Caco-2 (cell line): ENCODE results near the gene NUDT17. TPM values are rescaled to one million over a fixed set of nuclear protein-coding genes. Genes with fewer than 3 reads are reported as not detected.

Experiments
- BruUV-seq: library from RNA; stranded (reverse); fragments of 400-500 nt; replicated peaks from 2 replicates; lab custom pipeline; 2021; lab: Mats Ljungman, UMichigan
- CTCF ChIA-PET: fragments of 300-600 bp; sonication (Branson Sonifier 250); formaldehyde crosslinking; loops from one replicate; lab custom pipeline; 2022; ENCODE audit warnings: antibody characterized with exemption; lab: Charles Lee
- POLR2A ChIA-PET: fragments of 300-600 bp; sonication (Branson Sonifier 250); formaldehyde crosslinking; loops from one replicate; lab custom pipeline; 2022; ENCODE audit warnings: antibody characterized with exemption; lab: Charles Lee
- DNase-seq, 2 experiments: peaks; one replicate each; pipeline versions ENCODE4 v3.0.0 to v3.0.0-alpha.2; 2020 to 2022
- H3K27me3 ChIP-seq: replicated peaks from 2 replicates; pipeline ENCODE4 v1.6.0; 2011; ENCODE audit warnings: low read length; ENCODE audit not compliant: control insufficient read depth, insufficient read depth
- H3K36me3 ChIP-seq: 2 replicates; pipeline ENCODE4 v1.5.1; 2011; ENCODE audit warnings: low read length; ENCODE audit not compliant: control insufficient read depth, insufficient read depth
- H3K4me1 ChIP-seq: fragments of 250-450 bp; sonication (Bioruptor Pico); 2 replicates; pipeline ENCODE4 v1.5.1; 2020; ENCODE audit warnings: mild to moderate bottlenecking
- H3K4me3 ChIP-seq: 2 replicates; pipeline ENCODE4 v1.5.1; 2011; ENCODE audit warnings: low read depth, mild to moderate bottlenecking, control low read depth, low read length
- H3K9me3 ChIP-seq: fragments of 250-450 bp; sonication (Bioruptor Pico); 2 replicates; pipeline ENCODE4 v1.5.1; 2020; ENCODE audit warnings: mild to moderate bottlenecking, moderate library complexity
- H3K27ac Mint-ChIP-seq: one replicate; pipeline ENCODE4 v1.8.0; 2022; ENCODE audit warnings: mixed read lengths; ENCODE audit not compliant: unreplicated experiment
- H3K27me3 Mint-ChIP-seq: one replicate; pipeline ENCODE4 v1.8.0; 2022; ENCODE audit warnings: mixed read lengths; ENCODE audit not compliant: insufficient read depth, unreplicated experiment
- H3K36me3 Mint-ChIP-seq: one replicate; pipeline ENCODE4 v1.8.0; 2022; ENCODE audit warnings: mild to moderate bottlenecking, mixed read lengths; ENCODE audit not compliant: insufficient read depth, unreplicated experiment
- H3K4me1 Mint-ChIP-seq: one replicate; pipeline ENCODE4 v1.8.0; 2022; ENCODE audit warnings: low read depth, mixed read lengths; ENCODE audit not compliant: unreplicated experiment
- H3K4me3 Mint-ChIP-seq: one replicate; pipeline ENCODE4 v1.8.0; 2022; ENCODE audit warnings: mild to moderate bottlenecking, moderate library complexity, mixed read lengths; ENCODE audit not compliant: unreplicated experiment
- H3K9me3 Mint-ChIP-seq: one replicate; pipeline ENCODE4 v1.8.0; 2022; ENCODE audit warnings: mixed read lengths; ENCODE audit not compliant: unreplicated experiment
- intact Hi-C: fragments of 100-400 bp; cut with micrococcal nuclease; formaldehyde crosslinking; loops from one replicate; pipeline ENCODE4 v1.10.0; 2022; ENCODE audit not compliant: unreplicated experiment
- total RNA-seq: library from RNA; stranded (reverse); gene quantifications from 2 replicates; pipeline ENCODE4 v1.2.3, GENCODE V29; 2022
- TF ChIP-seq, protein P1 (sequence below), 2 experiments: fragments of 200-600 bp in 1 of 2; IDR thresholded peaks; 1 replicate in 1 of 2; 2 replicates in 1 of 2; pipeline versions ENCODE4 v1.5.1 to v1.8.0; 2011 to 2022; ENCODE audit warnings: antibody characterized with exemption in 1 of 2, control low read depth in 1 of 2, inconsistent platforms in 1 of 2, low read depth in 1 of 2, low read length in 1 of 2, mild to moderate bottlenecking in 1 of 2, moderate library complexity in 1 of 2; ENCODE audit not compliant: insufficient read depth in 1 of 2, severe bottlenecking in 1 of 2, unreplicated experiment in 1 of 2

NUDT17 gene
- total RNA-seq, 1 experiment from 2014 or later: 6.4 TPM

GRCh38 chr1:145863282-145864018 lies 18.0 kb downstream of the NUDT17 start:
- H3K9me3 Mint-ChIP-seq: no peaks in the 10 kb centered on the region
- Histone ChIP-seq H3K4me1 (peaks cover 3% of the 10 kb centered on the region; the same call in 1 of the 2 replicates), H3K9me3 (no peaks in the 10 kb centered on the region), H3K4me3 (no peak overlapping the region), H3K36me3 (no peaks in the 10 kb centered on the region), H3K27me3 (no peaks in the 10 kb centered on the region)
- ChIA-PET CTCF (interaction anchor here (0.6 kb wide), 1 partner anchor 64 kb away, joined by 3 read pairs; no protein-coding TSS in a partner anchor), POLR2A (interaction anchor here (0.9 kb wide), 1 partner anchor 9 kb away, joined by 3 read pairs; no protein-coding TSS in a partner anchor)
- intact Hi-C loops: no loop called here
- no peak for DNase-seq
- no TSS peak for BruUV-seq
- H3K4me1 Mint-ChIP-seq: peaks cover under 1% of the 10 kb centered on the region
- TF ChIP-seq, protein P1, sequence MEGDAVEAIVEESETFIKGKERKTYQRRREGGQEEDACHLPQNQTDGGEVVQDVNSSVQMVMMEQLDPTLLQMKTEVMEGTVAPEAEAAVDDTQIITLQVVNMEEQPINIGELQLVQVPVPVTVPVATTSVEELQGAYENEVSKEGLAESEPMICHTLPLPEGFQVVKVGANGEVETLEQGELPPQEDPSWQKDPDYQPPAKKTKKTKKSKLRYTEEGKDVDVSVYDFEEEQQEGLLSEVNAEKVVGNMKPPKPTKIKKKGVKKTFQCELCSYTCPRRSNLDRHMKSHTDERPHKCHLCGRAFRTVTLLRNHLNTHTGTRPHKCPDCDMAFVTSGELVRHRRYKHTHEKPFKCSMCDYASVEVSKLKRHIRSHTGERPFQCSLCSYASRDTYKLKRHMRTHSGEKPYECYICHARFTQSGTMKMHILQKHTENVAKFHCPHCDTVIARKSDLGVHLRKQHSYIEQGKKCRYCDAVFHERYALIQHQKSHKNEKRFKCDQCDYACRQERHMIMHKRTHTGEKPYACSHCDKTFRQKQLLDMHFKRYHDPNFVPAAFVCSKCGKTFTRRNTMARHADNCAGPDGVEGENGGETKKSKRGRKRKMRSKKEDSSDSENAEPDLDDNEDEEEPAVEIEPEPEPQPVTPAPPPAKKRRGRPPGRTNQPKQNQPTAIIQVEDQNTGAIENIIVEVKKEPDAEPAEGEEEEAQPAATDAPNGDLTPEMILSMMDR (IDR thresholded peaks at IDR 0.05; ENCODE audit: insufficient read depth in 1 of 2, low read depth in 1 of 2, low read length in 1 of 2, severe bottlenecking in 1 of 2, unreplicated experiment in 1 of 2): no peak
- peaks cover 9% of the 10 kb centered on the region for H3K36me3 Mint-ChIP-seq
- H3K27ac Mint-ChIP-seq: no peak overlapping the region
- H3K27me3 Mint-ChIP-seq: peaks cover 3% of the 10 kb centered on the region
- no peak overlapping the region for H3K4me3 Mint-ChIP-seq

GRCh38 chr1:145868232-145868631 lies 22.8 kb downstream of the NUDT17 start:
- H3K27me3 Mint-ChIP-seq: peaks cover 3% of the 10 kb centered on the region
- Histone ChIP-seq H3K27me3 (no peaks in the 10 kb centered on the region), H3K9me3 (no peaks in the 10 kb centered on the region), H3K4me3 (no peak overlapping the region), H3K36me3 (no peaks in the 10 kb centered on the region), H3K4me1 (peaks cover 11% of the 10 kb centered on the region; the same call in 1 of the 2 replicates)
- no peaks in the 10 kb centered on the region for H3K9me3 Mint-ChIP-seq
- ChIA-PET CTCF (no interaction called here), POLR2A (no interaction called here)
- TF ChIP-seq, protein P1 (IDR thresholded peaks at IDR 0.05; ENCODE audit: insufficient read depth in 1 of 2, low read depth in 1 of 2, low read length in 1 of 2, severe bottlenecking in 1 of 2, unreplicated experiment in 1 of 2): no peak
- H3K4me1 Mint-ChIP-seq: no peaks in the 10 kb centered on the region
- no peak for DNase-seq
- H3K27ac Mint-ChIP-seq: no peak overlapping the region
- intact Hi-C loops: no loop called here
- H3K36me3 Mint-ChIP-seq: no peaks in the 10 kb centered on the region
- no peak overlapping the region for H3K4me3 Mint-ChIP-seq
- no TSS peak for BruUV-seq

DNA sequence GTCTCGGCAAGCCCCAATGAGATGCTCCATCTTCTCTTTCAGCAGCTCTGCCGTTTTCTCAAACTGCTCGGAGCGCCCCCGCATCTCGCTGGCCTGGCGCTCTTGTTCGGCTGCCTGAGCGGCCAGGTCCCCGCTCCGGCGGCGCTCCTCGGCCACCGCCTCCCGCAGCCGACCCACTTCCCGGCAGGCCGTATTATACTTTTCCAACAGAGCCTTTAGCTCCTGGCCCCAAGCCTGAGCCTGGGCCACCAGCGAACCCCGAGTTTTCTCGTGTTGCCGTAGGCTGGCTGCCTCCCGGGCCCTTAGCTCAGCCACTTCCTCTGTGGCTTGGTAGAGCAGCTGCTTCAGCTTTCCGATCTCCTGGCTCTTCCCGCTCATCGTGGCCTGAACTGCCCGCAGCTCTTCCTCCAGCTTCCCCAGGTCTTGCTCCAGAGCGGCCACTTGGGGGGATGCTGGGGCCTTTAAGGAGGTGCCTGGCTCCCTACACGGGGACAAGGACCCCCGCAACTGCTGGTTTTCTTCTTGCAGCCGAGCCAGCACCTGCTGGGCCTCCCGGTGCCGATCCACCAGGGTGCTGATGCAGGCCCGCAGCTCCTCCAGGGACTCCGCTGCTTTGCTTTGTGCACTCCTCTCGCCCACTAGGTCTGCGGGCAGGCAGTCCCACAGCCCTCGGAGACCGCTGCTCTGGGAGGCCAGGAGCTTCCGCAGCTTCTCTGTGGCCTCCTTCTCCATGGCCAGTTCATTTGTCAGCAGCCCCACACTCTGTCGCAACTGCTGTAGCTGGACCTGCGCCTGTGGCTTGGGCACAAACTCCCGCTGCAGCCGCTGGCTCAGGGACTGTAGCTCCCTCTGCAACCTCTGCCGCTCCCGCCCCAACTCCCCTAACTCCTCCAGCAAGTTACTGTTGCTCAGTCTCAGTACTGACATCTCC lies 26.8 kb downstream of the NUDT17 start:
- Mint-ChIP-seq H3K4me1 (no peaks in the 10 kb centered on the region), H3K9me3 (no peaks in the 10 kb centered on the region), H3K36me3 (no peaks in the 10 kb centered on the region), H3K27me3 (no peaks in the 10 kb centered on the region), H3K4me3 (no peak overlapping the region), H3K27ac (no peak overlapping the region)
- intact Hi-C loops: no loop called here
- DNase-seq: no peak
- ChIA-PET CTCF (no interaction called here), POLR2A (interaction anchor here (1.2 kb wide), 1 partner anchor 10 kb away, joined by 3 read pairs; no protein-coding TSS in a partner anchor)
- no peak overlapping the region for H3K4me3 ChIP-seq
- no peaks in the 10 kb centered on the region for H3K27me3 ChIP-seq
- peaks cover 13% of the 10 kb centered on the region for H3K4me1 ChIP-seq
- no peaks in the 10 kb centered on the region for H3K9me3 ChIP-seq
- BruUV-seq: no TSS peak
- H3K36me3 ChIP-seq: no peaks in the 10 kb centered on the region
- TF ChIP-seq, protein P1 (IDR thresholded peaks at IDR 0.05; ENCODE audit: insufficient read depth in 1 of 2, low read depth in 1 of 2, low read length in 1 of 2, severe bottlenecking in 1 of 2, unreplicated experiment in 1 of 2): no peak
